SK-N-MC (cell line): ENCODE measurements around the gene SMC6.

Experiments used
- EZH2 ChIP-seq: fragments of 200-600 bp; sonication (generic); IDR thresholded peaks from one replicate; pipeline ENCODE4 v1.6.1; 2017; ENCODE audit warnings: antibody characterized with exemption
- FOXP2 ChIP-seq: optimal IDR thresholded peaks from 2 replicates; pipeline ENCODE3; 2011; ENCODE audit warnings: mild to moderate bottlenecking, moderate library complexity; ENCODE audit not compliant: insufficient read depth; ENCODE audit errors: extremely low read length, control extremely low read depth
- POLR2AphosphoS5 ChIP-seq: IDR thresholded peaks from 2 replicates; pipeline ENCODE4 v1.6.1; 2012; ENCODE audit warnings: mild to moderate bottlenecking, low read depth, low read length, borderline replicate concordance

GRCh38 chr2:17718689-17719088, 34.9 kb downstream of the SMC6 start:
- TF ChIP-seq POLR2AphosphoS5: no peak
- TF ChIP-seq EZH2: no peak
- no peak for TF ChIP-seq FOXP2
